HG02798 (cell line): ENCODE results near the gene CCND3.
"Not testable (repeated sequence)": the region's sequence is repeated elsewhere in the genome, so short reads cannot be mapped to it uniquely, and the experiment has no call there.

Experiments used
- ATAC-seq: cut with Tn5 transposase; IDR thresholded peaks from one replicate; pipeline ENCODE4 v1.9.1; 2021; ENCODE audit warnings: mild to moderate bottlenecking; ENCODE audit not compliant: unreplicated experiment, poor library complexity

Gene CCND3

GRCh38 chr6:41954668-41955067, 13.1 kb upstream of the CCND3 start:
- ATAC-seq: no peak

DNA sequence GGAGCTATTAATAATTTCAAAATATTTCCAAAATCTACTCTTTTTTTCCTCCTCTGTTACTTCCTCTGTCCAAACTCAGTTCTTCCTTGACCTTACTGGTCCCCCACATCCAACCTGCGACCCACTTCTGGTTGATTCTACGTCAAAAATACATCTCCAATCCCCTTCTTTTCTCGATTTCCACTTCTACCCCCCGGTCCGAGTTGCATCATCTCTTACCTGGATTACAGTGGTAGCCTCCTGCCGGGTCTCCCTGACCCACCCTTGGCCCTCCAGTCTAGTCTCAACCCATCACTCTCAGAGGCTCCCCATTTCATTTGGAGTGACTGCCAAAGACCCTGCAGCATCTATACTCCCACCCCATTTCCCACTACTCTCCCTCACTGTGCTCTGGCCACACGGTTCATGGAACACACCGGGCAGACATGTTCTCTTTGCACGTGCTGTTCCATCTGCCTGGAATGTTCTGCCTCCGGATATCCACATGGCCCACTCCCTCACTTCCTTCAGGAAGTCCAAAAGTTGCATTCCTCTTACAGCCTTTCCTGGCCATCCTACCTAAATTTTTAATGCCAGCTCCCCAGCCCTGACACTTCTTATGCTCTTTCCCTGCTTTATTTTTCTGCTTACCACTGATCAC, 6.1 kb upstream of the CCND3 start:
- no peak for ATAC-seq

GRCh38 chr6:41943456-41943855, 1.8 kb upstream of the CCND3 start:
- ATAC-seq: no peak

- not testable (repeated sequence) for ATAC-seq
Observed at GRCh38 chr6:41942882-41943281, 1.3 kb upstream of the CCND3 start.

DNA sequence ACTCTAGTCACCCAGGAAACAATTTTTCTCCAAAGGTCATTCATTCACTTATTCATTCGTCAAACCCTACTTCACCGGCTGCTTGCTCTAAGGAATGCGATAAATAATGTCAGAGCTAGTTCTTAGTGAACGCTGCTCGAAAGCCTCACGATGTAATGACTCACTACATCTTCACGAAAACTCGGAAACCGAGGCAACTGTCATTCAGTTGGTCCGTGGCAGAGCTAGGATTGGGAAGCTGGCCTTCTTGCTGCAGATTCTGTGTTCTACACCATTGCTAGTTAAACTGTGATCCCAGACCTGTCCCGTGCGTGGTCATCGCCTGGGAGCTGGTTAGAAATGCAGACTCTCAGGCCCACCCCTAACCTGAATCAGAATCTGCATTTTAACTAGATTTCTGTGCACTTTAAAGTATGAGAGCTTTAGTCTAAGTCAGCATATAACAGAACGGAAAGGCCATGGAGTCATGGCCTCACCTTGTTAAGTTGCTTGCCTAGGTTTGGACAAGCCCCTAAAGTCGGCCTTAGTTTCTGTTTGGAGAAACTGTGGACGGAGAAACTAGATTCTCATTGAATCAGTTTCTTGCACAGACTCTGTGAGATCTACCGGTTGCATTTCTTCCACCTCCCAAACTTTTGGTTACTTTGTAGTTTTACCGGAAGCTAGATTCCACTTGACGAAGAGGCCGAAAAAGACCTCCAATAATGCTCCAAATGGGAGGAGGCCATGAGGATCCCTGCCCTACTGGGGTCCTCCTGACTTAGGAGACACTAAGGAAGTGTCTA, 651 bp upstream of the CCND3 start:
- ATAC-seq: no peak

- ATAC-seq: peak; percentile 1
Observed at GRCh38 chr6:41940759-41941279, 789 bp downstream of the CCND3 start.

- no peak for ATAC-seq
Observed at GRCh38 chr6:41939848-41940758, 1.5 kb downstream of the CCND3 start.

DNA sequence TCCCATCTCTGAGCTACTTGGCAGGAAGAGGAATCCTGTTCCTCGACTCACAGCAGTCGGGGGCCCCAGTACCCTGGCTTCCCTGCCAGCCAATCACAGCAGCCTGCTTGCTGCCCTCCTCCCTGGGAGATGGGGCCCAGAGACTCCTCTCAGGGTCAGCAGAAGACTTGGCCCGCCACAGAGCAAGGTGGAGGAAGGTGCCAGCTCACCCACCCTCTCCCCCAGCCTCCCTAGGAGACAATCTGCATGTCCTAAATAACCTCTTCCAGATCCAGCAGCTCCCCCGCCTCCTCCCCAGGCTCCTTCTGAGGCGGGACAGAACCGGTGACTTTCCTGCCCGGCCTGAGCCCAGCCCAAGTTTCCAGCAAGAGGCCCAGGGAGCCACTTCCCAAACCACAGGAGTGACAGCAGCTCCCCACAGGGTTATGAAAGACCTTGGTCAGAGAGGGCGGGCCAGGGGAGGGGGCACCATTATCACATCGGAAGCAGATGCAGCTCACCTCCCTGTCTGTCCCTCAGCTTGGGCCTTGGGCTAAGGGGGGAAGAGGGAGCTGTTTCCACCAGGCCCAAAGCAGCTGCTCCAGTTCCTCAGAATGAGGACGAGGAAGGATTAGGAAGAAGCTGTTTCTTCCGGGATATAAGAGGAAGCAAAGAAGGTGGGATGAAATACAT, 2.3 kb downstream of the CCND3 start:
- ATAC-seq: no peak

GRCh38 chr6:41938590-41939175, 2.9 kb downstream of the CCND3 start:
- no peak for ATAC-seq

DNA sequence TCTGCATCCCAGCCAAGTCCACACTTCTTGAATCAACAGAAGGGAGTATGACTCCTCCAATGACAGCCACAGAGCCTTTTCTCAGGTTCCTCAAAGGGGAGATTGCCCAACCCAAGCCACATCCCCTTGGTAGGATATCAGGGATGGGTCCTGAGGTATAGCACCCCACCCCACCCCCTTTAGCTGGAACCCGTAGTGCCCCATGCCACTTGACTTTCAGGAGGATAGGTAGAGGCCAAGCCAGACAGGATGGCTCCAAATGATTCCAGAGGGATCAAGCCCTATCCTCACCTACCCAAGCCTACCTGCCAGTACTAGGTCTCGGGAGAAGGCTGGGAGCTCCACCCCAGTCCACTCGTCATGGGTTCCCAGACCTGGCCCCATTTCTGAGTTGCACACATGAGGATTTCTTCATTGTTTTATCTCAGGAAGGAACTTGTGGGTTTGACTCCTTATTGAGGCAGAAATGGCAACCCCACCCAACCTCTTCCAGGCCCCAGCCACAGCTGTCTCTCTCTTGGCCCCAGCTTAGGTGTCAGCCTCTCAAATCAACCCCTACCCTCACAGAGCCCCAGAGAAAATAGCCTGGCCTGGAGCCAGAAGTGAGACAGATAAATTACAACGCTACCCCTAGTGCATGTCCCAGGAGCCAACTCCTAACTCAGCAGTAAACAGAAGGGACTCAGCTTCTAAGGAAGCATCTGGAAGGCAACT, 3.6 kb downstream of the CCND3 start:
- no peak for ATAC-seq

GRCh38 chr6:41937472-41937860, 4.1 kb downstream of the CCND3 start:
- ATAC-seq: no peak

DNA sequence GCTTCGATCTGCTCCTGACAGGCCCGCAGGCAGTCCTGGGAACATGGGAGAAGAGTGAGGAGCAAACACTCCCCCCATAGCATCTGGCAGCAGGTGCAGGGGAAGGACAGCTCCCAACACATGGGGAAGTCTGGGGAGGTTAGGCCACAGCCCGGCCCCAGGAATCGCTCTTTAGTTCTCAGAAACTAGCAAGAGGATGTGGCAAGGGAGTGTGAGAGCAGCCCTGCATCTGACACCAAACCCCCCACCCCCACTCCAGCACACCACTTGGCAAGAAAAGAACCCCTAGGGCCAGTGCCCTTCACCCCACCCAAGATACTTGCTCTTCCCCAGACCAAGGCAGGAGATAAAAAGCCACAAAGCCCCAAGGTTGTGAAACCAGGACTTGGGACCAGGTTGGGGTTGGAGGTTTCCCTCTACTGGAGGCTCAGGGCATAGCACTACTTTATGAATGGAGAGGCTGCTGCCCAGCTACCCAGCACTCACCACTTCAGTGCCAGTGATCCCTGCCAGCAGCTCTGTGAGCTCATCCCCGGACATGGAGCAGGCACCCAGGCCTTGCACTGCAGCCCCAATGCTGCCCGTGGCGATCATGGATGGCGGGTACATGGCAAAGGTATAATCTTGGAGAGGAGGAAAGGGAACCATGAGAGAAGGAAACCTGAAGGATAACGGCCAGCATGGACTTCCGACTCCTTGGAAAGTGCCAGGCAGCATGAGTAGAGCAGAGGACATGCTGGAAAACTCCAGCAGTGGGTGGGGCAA, 5.4 kb downstream of the CCND3 start:
- peak; percentile 55 for ATAC-seq

DNA sequence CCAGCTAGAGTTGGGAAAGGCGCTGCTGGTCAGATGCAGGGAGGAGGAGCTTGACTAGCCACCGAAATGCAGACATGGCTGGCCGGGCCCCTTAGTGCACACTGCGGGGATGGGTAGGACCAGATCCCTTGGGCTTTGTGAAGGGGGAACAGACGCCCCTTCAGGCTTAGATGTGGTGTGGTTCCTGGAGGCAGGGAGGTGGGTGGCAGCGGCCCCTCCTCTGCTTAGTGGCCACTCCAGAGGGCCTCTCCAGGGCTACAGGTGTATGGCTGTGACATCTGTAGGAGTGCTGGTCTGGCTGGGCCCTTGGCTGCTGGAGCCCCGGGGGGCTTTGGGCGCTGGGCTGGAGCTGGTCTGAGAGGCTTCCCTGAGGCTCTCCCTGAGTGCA, 5.9 kb downstream of the CCND3 start:
- ATAC-seq: no peak

DNA sequence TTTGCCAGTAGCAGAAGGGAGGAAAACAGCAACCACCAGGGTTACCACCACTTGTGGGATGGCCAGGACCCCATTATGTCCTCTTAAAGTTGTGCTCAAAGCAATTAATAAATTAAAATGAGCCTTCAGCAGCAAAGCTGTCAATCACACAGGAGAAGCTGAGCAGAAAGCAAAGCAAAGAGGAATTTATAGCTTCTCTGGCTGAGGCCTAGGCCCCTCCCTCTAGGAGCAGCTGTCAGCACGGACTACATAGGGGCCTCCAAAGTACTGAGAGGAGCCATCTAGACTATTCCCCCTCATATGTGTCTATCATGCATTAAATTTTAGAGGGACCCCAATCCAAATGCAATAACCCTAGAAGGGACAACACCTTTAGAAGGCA, 6.4 kb downstream of the CCND3 start:
- no peak for ATAC-seq

- ATAC-seq: no peak
Observed at GRCh38 chr6:41934278-41935192, 7.1 kb downstream of the CCND3 start.

- no peak for ATAC-seq
Observed at GRCh38 chr6:41932378-41932777, 9.2 kb downstream of the CCND3 start.

- no peak for ATAC-seq
Observed at GRCh38 chr6:41931792-41932191, 9.8 kb downstream of the CCND3 start.

DNA sequence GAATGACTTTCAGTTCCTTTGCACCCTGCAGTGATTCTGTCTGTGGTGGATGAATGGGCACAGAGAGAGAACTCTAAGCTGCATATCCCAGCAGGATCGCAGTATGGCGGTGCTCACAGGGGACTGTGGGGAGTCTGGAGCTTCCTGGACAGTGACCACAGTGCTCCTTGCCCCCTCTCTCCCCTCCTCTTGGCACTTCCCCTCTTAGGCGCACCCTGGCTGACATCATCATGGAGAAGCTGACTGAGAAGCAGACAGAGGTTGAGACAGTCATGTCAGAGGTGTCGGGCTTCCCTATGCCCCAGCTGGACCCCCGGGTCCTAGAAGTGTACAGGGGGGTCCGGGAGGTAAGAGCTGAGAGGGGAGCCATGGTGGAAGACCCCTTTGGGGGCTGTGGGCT, 11.7 kb downstream of the CCND3 start:
- ATAC-seq: no peak
